NCI-H2196 treated with DMSO at 0.1 percent for 48 hours (cell line): ENCODE measurements around the gene PLPPR3.
"Not testable (repeated sequence)": the region's sequence is repeated elsewhere in the genome, so short reads cannot be mapped to it uniquely, and the experiment has no call there.

Experiments used
- DNase-seq: peaks from one replicate; lab custom pipeline; 2025; ENCODE audit not compliant: unreplicated experiment; lab: John Stamatoyannopoulos, UW

The PLPPR3 gene

GRCh38 chr19:829129-829758 lies 7.5 kb upstream of the PLPPR3 start:
- no peak for DNase-seq

- no peak for DNase-seq
These were observed 6.1 kb upstream of the PLPPR3 start, which contains the start of gene AZU1 for GRCh38 chr19:827710-828321. TSS of gene AZU1 (plus strand) at chr19:827837. CDS start at chr19:827847, 10 bp downstream.

DNA sequence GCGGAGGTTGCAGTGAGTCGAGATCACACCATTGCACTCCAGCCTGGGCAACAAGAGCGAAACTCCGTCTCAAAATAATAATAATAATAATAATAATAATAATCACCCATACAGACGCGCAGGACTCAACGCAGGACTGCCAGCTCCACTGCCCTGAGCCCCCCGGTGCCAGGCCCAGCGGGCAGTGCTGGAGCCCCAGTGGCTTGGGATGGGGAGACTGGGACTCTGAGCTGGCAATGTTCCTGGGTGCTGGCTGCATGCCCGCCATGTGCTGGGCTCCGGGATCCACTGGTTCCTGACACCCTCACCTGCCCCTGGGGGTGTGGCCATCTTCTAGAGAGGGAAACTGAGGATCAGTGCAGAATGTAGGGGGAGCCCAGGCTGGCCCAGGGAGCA lies 5.6 kb upstream of the PLPPR3 start:
- no peak for DNase-seq

DNA sequence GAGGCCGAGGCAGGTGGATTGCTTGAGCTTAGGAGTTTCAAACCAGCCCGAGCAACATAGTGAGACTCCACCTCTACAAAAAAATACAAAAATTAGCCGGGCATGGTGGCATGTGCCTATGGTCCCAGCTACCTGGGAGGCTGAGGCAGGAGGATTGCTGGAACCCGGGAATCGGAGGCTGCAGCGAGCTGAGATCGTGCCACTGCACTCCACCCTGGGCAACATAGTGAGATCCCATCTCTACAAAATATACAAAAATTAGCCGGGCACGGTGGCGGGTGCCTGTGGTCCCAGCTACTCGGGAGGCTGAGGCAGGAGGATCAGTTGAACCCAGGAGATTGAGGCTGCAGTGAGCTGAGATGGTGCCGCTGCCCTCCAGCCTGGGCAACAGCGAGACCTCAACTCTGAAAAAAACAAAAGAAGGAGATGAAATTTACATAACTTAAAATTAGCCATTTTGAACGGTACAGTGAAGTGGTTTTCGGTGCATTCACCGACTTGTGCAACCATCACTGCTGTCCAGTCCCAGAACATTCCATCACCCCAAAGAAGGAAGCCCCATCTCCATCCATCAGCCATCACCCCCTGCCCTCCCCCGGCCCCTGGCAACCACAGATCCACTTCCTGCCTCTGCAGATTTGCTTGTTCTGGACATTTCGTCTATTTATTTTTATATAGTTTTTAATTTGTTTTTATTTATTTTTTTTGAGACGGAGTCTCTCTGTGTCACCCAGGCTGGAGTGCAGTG lies 4.3 kb upstream of the PLPPR3 start:
- DNase-seq, result no peak

DNA sequence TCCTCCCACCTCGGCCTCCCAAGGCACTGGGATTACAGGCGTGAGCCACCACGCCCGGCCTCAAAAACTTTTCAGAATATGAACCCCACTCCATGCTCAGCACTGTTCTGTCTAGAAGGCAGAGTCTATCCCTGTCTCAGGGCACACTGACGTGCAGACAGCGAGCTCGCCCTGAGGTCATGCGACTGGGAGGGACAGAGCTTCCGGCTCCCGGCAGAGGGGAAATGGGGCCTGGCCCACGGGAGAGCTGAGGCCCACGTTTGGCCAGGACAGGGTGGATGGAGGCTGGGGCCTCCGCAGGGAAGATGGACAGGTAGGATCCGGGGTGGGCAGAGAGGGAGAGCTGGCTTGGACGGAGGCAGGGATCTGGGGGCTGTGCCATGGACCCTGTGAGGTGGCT lies 3.1 kb upstream of the PLPPR3 start:
- no peak for DNase-seq

DNA sequence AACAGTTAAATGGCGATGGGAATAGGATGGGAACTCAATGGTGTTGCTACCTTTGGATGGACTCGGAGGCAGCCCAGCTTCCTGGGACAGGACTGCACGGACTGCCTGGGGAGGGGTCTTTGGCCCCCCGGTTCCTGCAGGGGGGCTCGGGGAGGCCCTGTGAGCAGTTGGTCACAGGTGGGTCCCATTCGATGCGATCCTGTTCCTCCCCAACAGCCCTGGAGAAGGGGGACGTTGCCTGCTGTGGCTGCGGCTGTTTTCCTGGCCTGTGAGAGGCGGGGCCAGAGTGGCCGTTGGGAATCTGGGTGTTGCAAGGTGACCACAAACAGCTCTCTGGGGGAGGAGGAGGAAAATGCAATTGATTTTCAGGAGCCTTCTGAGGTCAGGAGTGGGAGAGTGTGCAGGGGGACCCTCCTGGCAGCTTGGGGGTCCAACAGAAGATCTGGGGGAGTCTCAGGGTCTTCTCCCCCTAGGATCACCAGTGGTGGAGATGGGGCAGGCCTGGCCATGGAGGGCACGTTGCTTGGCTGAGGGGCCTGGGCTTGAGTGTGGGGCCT lies 1.9 kb upstream of the PLPPR3 start:
- DNase-seq, result no peak

DNA sequence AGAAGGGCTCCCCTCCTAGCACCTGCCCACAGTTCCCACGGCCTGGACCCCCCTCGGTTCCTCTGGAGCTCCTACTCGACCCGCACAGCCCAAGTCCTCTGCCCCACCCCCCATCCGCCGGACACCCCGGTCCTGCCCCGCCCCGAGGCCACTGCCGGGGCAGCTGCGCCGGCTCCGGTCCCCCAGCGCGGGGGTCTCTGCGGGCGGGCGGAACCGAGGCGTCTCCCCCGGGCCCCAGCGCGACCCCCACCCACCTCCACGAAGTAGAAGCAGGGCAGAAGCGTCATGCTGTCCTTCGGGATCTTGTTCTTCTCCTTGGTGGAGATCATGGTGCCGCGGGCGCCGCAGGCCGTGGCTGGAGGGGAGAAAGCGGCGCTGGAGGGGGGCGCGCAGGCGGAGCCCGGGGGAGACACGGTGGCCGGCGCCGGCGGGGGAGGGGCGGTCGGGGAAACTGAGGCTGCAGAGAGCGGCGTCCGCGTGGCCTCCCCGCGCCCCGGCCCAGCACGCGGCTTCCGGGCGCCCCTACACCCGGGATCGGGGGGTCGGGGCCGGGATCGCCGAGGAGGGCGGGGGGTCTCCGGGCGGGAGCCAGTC lies 427 bp downstream of the PLPPR3 start:
- DNase-seq, result no peak

DNA sequence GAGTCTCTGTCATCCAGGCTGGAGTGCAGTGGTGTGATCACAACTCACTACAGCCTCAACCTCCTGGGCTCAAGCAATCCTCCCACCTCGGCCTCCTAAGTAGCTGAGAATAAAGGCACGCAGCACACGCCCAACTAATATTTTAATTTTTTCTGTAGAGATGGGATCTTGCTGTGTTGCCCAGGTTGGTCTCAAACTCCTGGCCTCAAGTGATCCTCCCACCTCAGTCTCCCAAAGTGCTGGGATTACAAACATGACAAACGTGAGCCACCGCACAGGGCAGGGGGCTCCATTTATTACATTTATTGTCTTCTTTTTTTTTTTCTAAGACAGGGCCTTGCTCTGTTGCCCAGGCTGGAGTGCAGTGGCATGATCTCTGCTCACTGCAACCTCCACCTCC lies 1.5 kb downstream of the PLPPR3 start:
- DNase-seq, result not testable (repeated sequence)

DNA sequence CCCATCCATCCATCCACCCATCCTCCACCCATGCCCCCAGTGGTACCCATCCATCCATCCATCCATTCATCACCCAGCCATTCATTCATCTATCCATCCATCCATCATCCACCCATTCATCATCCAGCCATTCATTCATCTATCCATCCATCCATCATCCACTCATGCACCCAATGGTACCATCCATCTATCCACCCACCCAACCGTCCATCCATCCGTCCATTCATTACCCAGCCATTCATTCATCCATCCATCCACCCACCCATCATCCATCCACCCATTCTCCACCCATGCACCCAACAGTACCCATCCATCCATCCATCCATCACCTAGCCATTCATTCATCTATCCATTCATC lies 5.3 kb downstream of the PLPPR3 start:
- no peak for DNase-seq

DNA sequence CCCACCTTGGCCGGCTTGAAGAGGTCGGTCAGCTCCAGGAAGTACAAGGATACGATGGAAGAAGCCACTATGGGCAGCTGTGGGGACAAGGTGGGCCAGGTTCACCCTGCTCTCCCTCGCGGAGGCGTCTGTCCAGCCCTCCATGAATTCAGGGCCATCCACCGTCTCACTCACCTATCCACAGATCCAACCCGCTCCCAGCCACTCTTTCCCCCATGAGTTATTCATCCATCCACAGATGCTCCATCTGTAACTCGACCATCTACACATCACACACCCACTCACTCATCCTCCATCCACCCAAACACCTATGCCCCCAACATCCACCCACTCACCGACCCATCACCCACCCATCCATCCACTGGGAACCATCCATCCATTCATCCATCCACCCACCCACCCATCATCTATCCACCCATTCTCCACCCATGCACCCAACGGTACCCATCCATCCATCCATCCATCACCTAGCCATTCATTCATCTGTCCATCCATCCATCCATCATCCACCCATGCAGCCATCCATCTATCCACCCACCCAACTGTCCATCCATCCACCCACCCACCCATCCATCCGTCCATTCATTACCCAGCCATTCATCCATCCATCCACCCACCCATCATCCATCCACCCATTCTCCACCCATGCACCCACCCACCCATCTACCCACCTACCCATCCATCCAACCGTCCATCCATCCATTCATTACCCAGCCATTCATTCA lies 5.8 kb downstream of the PLPPR3 start:
- DNase-seq, result no peak

DNA sequence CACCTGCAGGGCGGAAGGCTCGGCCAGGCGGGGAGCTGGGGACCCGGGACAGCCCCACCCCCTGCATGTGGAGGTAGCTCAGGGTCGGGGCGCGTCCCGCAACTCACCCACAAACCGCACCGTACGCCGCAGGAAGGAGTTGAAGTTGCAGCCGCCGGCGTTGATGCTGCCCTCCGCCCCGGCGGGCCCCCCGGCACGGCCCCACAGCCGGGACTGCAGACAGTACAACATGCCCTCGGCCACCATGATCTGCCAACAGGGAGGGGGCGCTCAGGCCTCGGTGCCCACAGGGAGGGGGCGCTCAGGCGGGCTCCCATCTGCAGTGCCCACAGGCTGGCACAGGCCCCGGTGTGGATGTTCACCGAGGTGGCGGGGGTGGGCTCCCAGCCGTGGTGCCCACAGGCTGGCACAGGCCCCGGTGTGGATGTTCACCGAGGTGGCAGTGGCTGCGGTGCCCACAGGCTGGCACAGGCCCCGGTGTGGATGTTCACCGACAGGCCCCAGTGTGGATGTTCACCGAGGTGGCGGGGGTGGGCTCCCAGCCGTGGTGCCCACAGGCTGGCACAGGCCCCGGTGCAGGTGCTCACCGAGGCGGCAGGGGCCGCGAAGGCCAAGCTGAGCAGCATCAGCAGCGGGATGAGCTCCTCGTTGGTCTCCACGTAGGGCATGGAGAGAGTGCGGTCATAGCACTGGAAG lies 6.5 kb downstream of the PLPPR3 start:
- DNase-seq, result no peak

DNA sequence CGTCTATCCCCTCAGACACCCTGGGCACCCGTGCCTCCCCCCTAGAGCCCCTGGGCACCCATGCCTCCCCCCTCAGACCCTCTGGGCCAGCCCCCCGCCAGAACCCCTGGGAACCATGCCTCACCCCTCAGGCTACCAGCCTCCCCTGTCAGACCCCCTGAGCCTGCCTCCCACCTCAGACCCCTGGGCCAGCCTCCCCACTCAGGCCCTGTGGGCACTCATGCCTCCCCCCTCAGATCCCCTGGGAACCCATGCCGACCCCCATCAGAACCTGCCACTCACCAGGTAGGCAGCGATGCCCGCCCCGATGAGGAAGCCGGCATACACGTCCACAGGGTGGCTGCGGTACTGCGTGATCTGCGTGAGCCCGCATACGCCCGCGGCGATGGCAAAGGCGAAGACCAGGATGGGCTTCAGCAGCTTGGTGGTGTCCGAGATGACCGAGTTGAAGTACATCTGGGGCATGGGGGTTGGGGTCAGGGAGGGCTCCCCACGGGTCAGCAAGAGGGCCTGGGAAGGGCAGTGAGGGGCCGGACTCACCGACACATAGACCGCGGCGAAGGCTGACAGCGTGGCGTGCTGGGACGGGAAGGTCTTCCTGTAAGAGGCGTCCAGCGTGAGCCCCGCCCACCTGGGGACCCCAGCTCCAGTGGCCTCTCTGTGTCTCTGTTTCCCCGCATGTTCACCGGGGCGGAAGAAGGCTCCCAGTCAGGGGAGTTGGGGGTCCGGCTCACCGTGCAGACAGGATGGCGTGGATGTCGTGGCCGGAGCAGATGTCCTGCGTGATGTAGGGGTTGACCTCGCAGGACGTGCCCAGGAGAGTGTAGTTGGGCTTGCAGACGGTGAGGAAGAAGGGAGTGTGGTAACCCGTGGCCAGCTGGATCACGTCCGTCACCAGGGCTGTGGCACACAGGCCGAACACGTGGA lies 7.3 kb downstream of the PLPPR3 start:
- no peak for DNase-seq

DNA sequence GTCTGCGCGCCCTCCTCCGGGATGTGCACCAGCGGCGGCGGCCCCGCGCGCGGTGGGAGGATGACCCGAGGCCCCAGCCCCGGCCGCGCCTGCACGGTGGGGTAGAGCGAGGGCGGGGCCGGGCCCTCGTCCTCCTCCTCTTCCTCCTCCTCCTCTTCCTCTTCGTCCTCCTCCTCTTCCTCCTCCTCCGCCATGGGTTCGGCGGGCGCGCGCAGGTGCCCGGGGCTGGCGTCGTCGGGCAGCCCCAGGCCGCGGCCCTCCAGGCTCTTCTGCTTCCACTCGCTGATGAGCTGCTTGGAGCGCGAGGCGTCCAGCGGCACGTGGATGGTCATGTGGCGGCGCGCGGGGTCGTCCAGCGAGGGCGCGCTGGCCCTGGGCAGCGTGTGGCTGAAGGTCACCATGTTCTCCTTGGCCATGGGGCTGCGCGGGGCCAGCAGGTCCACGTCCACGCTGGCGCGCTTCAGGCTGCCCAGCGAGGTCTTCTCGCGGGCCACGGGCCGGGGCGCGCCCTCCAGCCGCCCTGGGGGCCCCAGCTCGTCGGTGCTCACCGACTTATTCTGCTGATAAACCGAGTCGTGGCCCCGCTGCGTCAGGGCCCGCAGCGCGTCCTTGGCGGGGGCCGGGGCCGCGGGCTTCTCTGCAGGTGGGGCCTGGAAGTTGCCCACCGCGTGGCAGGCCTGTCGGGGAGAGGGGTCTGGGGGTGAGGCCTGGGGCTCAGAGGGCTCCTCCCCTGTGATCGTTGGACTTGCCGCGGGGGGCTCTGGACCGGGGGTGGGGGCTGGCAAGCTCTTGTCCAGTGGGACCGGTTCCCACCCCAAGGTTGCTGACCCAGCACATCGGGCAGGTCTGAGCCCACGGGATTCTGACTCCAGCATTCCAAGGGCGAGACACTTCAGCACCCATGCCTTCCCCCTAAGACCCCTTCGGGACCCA lies 8.3 kb downstream of the PLPPR3 start:
- DNase-seq, result no peak

DNA sequence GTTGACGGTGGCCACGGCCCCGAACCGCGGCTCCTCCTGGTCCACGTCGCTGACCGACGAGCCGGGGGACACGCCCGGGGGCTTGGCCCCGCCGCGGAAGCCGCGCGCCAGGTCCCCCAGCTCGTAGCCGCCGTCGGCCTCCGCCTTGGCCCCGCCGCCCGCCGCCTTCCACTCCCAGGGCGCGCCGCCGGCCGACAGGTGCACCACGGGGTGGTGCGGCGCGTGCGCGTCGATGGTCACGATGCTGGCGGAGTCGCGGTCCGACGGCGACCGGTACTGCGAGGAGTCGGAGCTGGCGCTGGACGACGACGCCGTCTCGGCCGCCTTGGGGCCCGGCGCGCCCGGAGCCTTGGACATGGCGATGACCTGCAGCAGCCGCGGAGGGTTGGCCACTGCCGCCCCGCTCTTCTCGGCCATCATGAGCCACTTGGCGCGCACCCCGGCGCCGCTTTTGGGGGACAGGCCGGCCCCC lies 9.0 kb downstream of the PLPPR3 start:
- DNase-seq, result no peak

GRCh38 chr19:812049-812746 lies 9.6 kb downstream of the PLPPR3 start:
- DNase-seq, result no peak

DNA sequence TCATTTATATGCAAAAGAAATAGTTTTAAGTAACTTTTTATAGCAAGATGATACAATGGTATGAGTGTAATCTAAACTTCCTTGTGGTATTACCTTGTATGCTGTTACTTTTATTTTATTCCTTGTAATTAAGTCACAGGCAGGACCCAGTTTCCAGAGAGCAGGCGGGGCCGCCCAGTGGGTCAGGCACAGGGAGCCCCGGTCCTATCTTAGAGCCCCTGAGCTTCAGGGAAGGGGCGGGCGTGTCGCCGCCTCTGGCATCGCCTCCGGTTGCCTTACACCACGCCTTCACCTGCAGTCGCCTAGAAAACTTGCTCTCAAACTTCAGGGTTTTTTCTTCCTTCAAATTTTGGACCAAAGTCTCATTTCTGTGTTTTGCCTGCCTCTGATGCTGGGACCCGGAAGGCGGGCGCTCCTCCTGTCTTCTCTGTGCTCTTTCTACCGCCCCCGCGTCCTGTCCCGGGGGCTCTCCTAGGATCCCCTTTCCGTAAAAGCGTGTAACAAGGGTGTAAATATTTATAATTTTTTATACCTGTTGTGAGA lies 10.2 kb downstream of the PLPPR3 start:
- DNase-seq, result no peak

DNA sequence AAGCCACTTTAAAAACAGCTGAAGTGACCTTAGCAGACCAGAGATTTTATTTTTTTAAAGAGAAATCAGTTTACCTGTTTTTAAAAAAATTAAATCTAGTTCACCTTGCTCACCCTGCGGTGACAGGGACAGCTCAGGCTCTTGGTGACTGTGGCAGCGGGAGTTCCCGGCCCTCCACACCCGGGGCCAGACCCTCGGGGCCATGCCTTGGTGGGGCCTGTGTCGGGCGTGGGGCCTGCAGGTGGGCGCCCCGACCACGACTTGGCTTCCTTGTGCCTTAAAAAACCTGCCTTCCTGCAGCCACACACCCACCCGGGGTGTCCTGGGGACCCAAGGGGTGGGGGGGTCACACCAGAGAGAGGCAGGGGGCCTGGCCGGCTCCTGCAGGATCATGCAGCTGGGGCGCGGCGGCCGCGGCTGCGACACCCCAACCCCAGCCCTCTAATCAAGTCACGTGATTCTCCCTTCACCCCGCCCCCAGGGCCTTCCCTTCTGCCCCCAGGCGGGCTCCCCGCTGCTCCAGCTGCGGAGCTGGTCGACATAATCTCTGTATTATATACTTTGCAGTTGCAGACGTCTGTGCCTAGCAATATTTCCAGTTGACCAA lies 10.8 kb downstream of the PLPPR3 start:
- no peak for DNase-seq
